GM23338 (cell line): ENCODE results near the gene HOXB3. TPM values are rescaled to one million over a fixed set of nuclear protein-coding genes. Genes with fewer than 3 reads are reported as not detected.
A peak's percentile ranks its signal among the peaks of the same experiment; 100 is the strongest.

Source experiments
- ATAC-seq: fragments of 200-7000 bp; cut with Tn5 transposase; 3 replicates; pipeline ENCODE4 v1.9.1; 2020
- DNase-seq: peaks from one replicate; pipeline ENCODE4 v3.0.0-alpha.2; 2015; ENCODE audit warnings: low spot score
- H2AFZ ChIP-seq: fragments of 200-600 bp; sonication (generic); 2 replicates; pipeline ENCODE4 v1.8.0; 2016; ENCODE audit warnings: antibody characterized with exemption, mild to moderate bottlenecking, moderate library complexity
- H3F3A ChIP-seq: fragments of 200-600 bp; sonication (generic); replicated peaks from 2 replicates; pipeline ENCODE4 v1.8.0; 2017; ENCODE audit warnings: antibody characterized with exemption, mixed run types, low read depth
- H3K27ac ChIP-seq: fragments of 200-600 bp; sonication (generic); 2 replicates; pipeline ENCODE4 v1.6.1; 2016; ENCODE audit warnings: low read depth
- H3K27me3 ChIP-seq: fragments of 200-600 bp; sonication (generic); 2 replicates; pipeline ENCODE4 v1.8.0; 2016; ENCODE audit warnings: mild to moderate bottlenecking, mixed run types, moderate library complexity; ENCODE audit not compliant: insufficient read depth
- H3K36me3 ChIP-seq: fragments of 200-600 bp; sonication (generic); 2 replicates; pipeline ENCODE4 v1.8.0; 2016; ENCODE audit warnings: mild to moderate bottlenecking; ENCODE audit not compliant: insufficient read depth
- H3K4me1 ChIP-seq: fragments of 200-600 bp; sonication (generic); 2 replicates; pipeline ENCODE4 v1.8.0; 2016; ENCODE audit warnings: mild to moderate bottlenecking, moderate library complexity; ENCODE audit not compliant: insufficient read depth
- H3K4me2 ChIP-seq: fragments of 200-600 bp; sonication (generic); 2 replicates; pipeline ENCODE4 v1.7.1; 2017; ENCODE audit warnings: mixed run types
- H3K4me3 ChIP-seq: fragments of 200-600 bp; sonication (generic); 2 replicates; pipeline ENCODE4 v1.6.1; 2016; ENCODE audit warnings: mixed run types
- H3K79me2 ChIP-seq: fragments of 200-600 bp; sonication (generic); replicated peaks from 2 replicates; pipeline ENCODE4 v1.8.0; 2017; ENCODE audit warnings: mild to moderate bottlenecking; ENCODE audit not compliant: insufficient read depth
- H3K9me2 ChIP-seq: fragments of 200-600 bp; sonication (generic); 2 replicates; pipeline ENCODE4 v1.8.0; 2017; ENCODE audit not compliant: insufficient read depth
- H4K20me1 ChIP-seq: fragments of 200-600 bp; sonication (generic); replicated peaks from 2 replicates; pipeline ENCODE4 v1.8.0; 2017; ENCODE audit warnings: mild to moderate bottlenecking; ENCODE audit not compliant: insufficient read depth
- H3K27ac Mint-ChIP-seq: 2 replicates; pipeline ENCODE4 v1.8.0; 2020; ENCODE audit warnings: inconsistent platforms, mild to moderate bottlenecking, moderate library complexity, mixed read lengths
- H3K27me3 Mint-ChIP-seq: 3 replicates; pipeline ENCODE4 v1.8.0; 2022; ENCODE audit warnings: low read depth, mild to moderate bottlenecking, moderate library complexity, mixed read lengths, inconsistent platforms; ENCODE audit not compliant: insufficient read depth, poor library complexity
- H3K36me3 Mint-ChIP-seq: 3 replicates; pipeline ENCODE4 v1.8.0; 2021; ENCODE audit warnings: low read depth, mild to moderate bottlenecking, inconsistent platforms, moderate library complexity, mixed read lengths
- H3K4me1 Mint-ChIP-seq: 3 replicates; pipeline ENCODE4 v1.8.0; 2020; ENCODE audit warnings: mild to moderate bottlenecking, inconsistent platforms, mixed read lengths
- H3K4me3 Mint-ChIP-seq: 3 replicates; pipeline ENCODE4 v1.8.0; 2021; ENCODE audit warnings: moderate library complexity, mild to moderate bottlenecking, inconsistent platforms, mixed read lengths
- H3K9me3 Mint-ChIP-seq: 3 replicates; pipeline ENCODE4 v1.8.0; 2020; ENCODE audit warnings: moderate library complexity, mild to moderate bottlenecking, inconsistent platforms, mixed read lengths
- EZH2 ChIP-seq: fragments of 200-600 bp; sonication (generic); IDR thresholded peaks from one replicate; pipeline ENCODE4 v1.8.0; 2017; ENCODE audit warnings: antibody characterized with exemption, mild to moderate bottlenecking, low read depth; ENCODE audit not compliant: unreplicated experiment
- EZH2phosphoT487 ChIP-seq: fragments of 200-600 bp; sonication (generic); IDR thresholded peaks from one replicate; pipeline ENCODE4 v1.8.1; 2018; ENCODE audit warnings: antibody characterized with exemption; ENCODE audit not compliant: unreplicated experiment
- NANOG ChIP-seq: IDR thresholded peaks from 2 replicates; pipeline ENCODE4 v1.6.1; 2016; ENCODE audit warnings: antibody characterized with exemption, borderline replicate concordance
- ZNF462 ChIP-seq: fragments of 250-450 bp; sonication (Bioruptor Pico); IDR thresholded peaks from 2 replicates; pipeline ENCODE4 v1.5.0; 2020; ENCODE audit warnings: mild to moderate bottlenecking, moderate library complexity
- polyA plus RNA-seq: library from polyadenylated mRNA; unstranded; fragments of >200 nt; fragmentation: Nextera tagmentation; extraction: Ambion mirVana; gene quantifications from 2 replicates; pipeline ENCODE4 v1.2.1, GENCODE V29; 2016
- total RNA-seq: library from RNA; depleted of rRNA; stranded (reverse); fragments of >200 nt; shearing (Covaris generic); gene quantifications from 2 replicates; pipeline ENCODE4 v1.2.3, GENCODE V29; 2014

Gene HOXB3
- total and polyA plus RNA-seq, 2 experiments from 2014 or later: 0.17 TPM; not detected in 1

- no peak overlapping the region for H3K27ac ChIP-seq
- Mint-ChIP-seq H3K36me3 (no peaks in the 10 kb centered on the region), H3K9me3 (peaks cover 3% of the 10 kb centered on the region; the same call in 2 of the 3 replicates), H3K27ac (no peak overlapping the region), H3K4me1 (peaks cover 10% of the 10 kb centered on the region), H3K4me3 (no peak overlapping the region), H3K27me3 (peaks cover 100% of the 10 kb centered on the region)
- H2AFZ ChIP-seq: no peak overlapping the region
- ATAC-seq (no peak), DNase-seq (no peak)
- peaks cover 100% of the 10 kb centered on the region for H3K27me3 ChIP-seq
- H3K4me2 ChIP-seq: no peak overlapping the region
- H3K9me2 ChIP-seq: no peaks in the 10 kb centered on the region
- H3K4me3 ChIP-seq: no peak overlapping the region
- peaks cover 39% of the 10 kb centered on the region for H3F3A ChIP-seq
- H3K36me3 ChIP-seq: no peaks in the 10 kb centered on the region
- H3K4me1 ChIP-seq: peaks cover 31% of the 10 kb centered on the region
- TF ChIP-seq EZH2 (peak; percentile 91), NANOG (no peak), ZNF462 (CRISPR knock-in tag) (no peak), EZH2phosphoT487 (no peak)
- no peaks in the 10 kb centered on the region for H3K79me2 ChIP-seq
- H4K20me1 ChIP-seq: peaks cover 72% of the 10 kb centered on the region
Measured at GRCh38 chr17:48634493-48635208, 44.6 kb upstream of the HOXB3 start.

GRCh38 chr17:48633266-48633677 lies 43.2 kb upstream of the HOXB3 start:
- peak; percentile 46 for DNase-seq

More at GRCh38 chr17:48633266-48633677, 43.2 kb upstream of the HOXB3 start:
- peak; percentile 77 for TF ChIP-seq EZH2
- TF ChIP-seq NANOG: no peak
- peaks cover 3% of the 10 kb centered on the region; the same call in 2 of the 3 replicates for H3K9me3 Mint-ChIP-seq
- Histone ChIP-seq H3K9me2 (no peaks in the 10 kb centered on the region), H3K4me1 (peaks cover 31% of the 10 kb centered on the region), H3F3A (peaks cover 46% of the 10 kb centered on the region), H3K4me3 (peak overlapping the region; percentile 35; the same call in 1 of the 2 replicates), H3K79me2 (no peaks in the 10 kb centered on the region), H3K27me3 (peaks cover 100% of the 10 kb centered on the region), H4K20me1 (peaks cover 76% of the 10 kb centered on the region), H3K27ac (no peak overlapping the region), H3K4me2 (peak overlapping the region; percentile 62; the same call in 1 of the 2 replicates), H3K36me3 (no peaks in the 10 kb centered on the region), H2AFZ (no peak overlapping the region; the same call in 1 of the 2 replicates)
- no peaks in the 10 kb centered on the region for H3K36me3 Mint-ChIP-seq
- H3K4me3 Mint-ChIP-seq: no peak overlapping the region; the same call in 2 of the 3 replicates
- H3K27me3 Mint-ChIP-seq: peaks cover 100% of the 10 kb centered on the region
- H3K4me1 Mint-ChIP-seq: peaks cover 10% of the 10 kb centered on the region
- no peak overlapping the region for H3K27ac Mint-ChIP-seq
- peak; percentile 20 for ATAC-seq
